H9 (cell line): ENCODE measurements around the gene RPS6KB2. TPM values are rescaled to one million over a fixed set of nuclear protein-coding genes. Genes with fewer than 3 reads are reported as not detected.

Experiments
- DNase-seq: peaks from one replicate; pipeline ENCODE4 v3.0.0-alpha.2; 2017
- H2AFZ ChIP-seq: one replicate; pipeline ENCODE4 v1.6.1; 2013; ENCODE audit warnings: mild to moderate bottlenecking, low read length, control low read depth, moderate library complexity
- H2AK5ac ChIP-seq: 2 replicates; pipeline ENCODE4 v1.6.1; 2013; ENCODE audit warnings: low read length, control low read depth, mixed read lengths; ENCODE audit not compliant: insufficient read length
- H2BK120ac ChIP-seq: one replicate; pipeline ENCODE4 v1.6.1; 2013; ENCODE audit warnings: low read depth, mild to moderate bottlenecking, low read length, control low read depth, inconsistent platforms; ENCODE audit not compliant: poor library complexity, severe bottlenecking
- H2BK12ac ChIP-seq: 2 replicates; pipeline ENCODE4 v1.6.1; 2013; ENCODE audit warnings: low read length, control low read depth, mixed read lengths, low read depth; ENCODE audit not compliant: insufficient read length
- H2BK15ac ChIP-seq: 2 replicates; pipeline ENCODE4 v1.6.1; 2013; ENCODE audit warnings: low read depth, low read length, control low read depth
- H2BK20ac ChIP-seq: one replicate; pipeline ENCODE4 v1.6.1; 2013; ENCODE audit warnings: low read depth, mild to moderate bottlenecking, low read length, control low read depth, inconsistent platforms; ENCODE audit not compliant: poor library complexity, severe bottlenecking
- H2BK5ac ChIP-seq: 2 replicates; pipeline ENCODE4 v1.6.1; 2013; ENCODE audit warnings: low read length, control low read depth, mixed read lengths; ENCODE audit not compliant: insufficient read length
- H3K14ac ChIP-seq: 2 replicates; pipeline ENCODE4 v1.6.1; 2013; ENCODE audit warnings: low read length, control low read depth; ENCODE audit not compliant: insufficient read depth
- H3K18ac ChIP-seq: 2 replicates; pipeline ENCODE4 v1.6.1; 2013; ENCODE audit warnings: low read depth, mild to moderate bottlenecking, mixed read lengths, low read length, control low read depth; ENCODE audit not compliant: insufficient read length
- H3K23ac ChIP-seq: 2 replicates; pipeline ENCODE4 v1.6.1; 2013; ENCODE audit warnings: low read length, control low read depth, mixed read lengths, low read depth; ENCODE audit not compliant: insufficient read length
- H3K23me2 ChIP-seq: 2 replicates; pipeline ENCODE4 v1.6.1; 2013; ENCODE audit warnings: low read depth, mild to moderate bottlenecking, mixed read lengths, low read length, control low read depth; ENCODE audit not compliant: insufficient read length, poor library complexity, severe bottlenecking
- H3K27ac ChIP-seq: 2 replicates; pipeline ENCODE4 v1.5.1; 2013; ENCODE audit warnings: low read length, control low read depth, mixed read lengths, low read depth; ENCODE audit not compliant: insufficient read length
- H3K27me3 ChIP-seq: 2 replicates; pipeline ENCODE4 v1.6.1; 2013; ENCODE audit warnings: low read length, control low read depth, inconsistent platforms; ENCODE audit not compliant: insufficient read depth
- H3K4ac ChIP-seq: 2 replicates; pipeline ENCODE4 v1.6.1; 2013; ENCODE audit warnings: low read depth, mild to moderate bottlenecking, control low read depth, inconsistent platforms, low read length, moderate library complexity
- H3K4me1 ChIP-seq: 2 replicates; pipeline ENCODE4 v1.6.1; 2013; ENCODE audit warnings: low read length, control low read depth, inconsistent platforms; ENCODE audit not compliant: insufficient read depth
- H3K4me2 ChIP-seq: 2 replicates; pipeline ENCODE4 v1.6.1; 2013; ENCODE audit warnings: low read length, control low read depth, mixed read lengths; ENCODE audit not compliant: insufficient read length, insufficient read depth
- H3K56ac ChIP-seq: 2 replicates; pipeline ENCODE4 v1.6.1; 2013; ENCODE audit warnings: low read depth, mild to moderate bottlenecking, mixed read lengths, low read length, control low read depth; ENCODE audit not compliant: insufficient read length
- H3K79me1 ChIP-seq: 2 replicates; pipeline ENCODE4 v1.6.1; 2013; ENCODE audit warnings: low read depth, mild to moderate bottlenecking, moderate library complexity, low read length, control low read depth, inconsistent platforms; ENCODE audit not compliant: insufficient read depth, poor library complexity, severe bottlenecking
- H3K79me2 ChIP-seq: 2 replicates; pipeline ENCODE4 v1.6.1; 2013; ENCODE audit warnings: low read length, control low read depth, inconsistent platforms; ENCODE audit not compliant: insufficient read depth
- H3K9ac ChIP-seq: 2 replicates; pipeline ENCODE4 v1.6.1; 2013; ENCODE audit warnings: low read length, control low read depth, mixed read lengths; ENCODE audit not compliant: insufficient read length; ENCODE audit errors: extremely low read depth
- H3K9me3 ChIP-seq: one replicate; pipeline ENCODE4 v1.6.1; 2013; ENCODE audit warnings: low read depth, low read length, inconsistent platforms; ENCODE audit not compliant: control insufficient read depth
- H3T11ph ChIP-seq: one replicate; pipeline ENCODE4 v1.6.1; 2013; ENCODE audit warnings: mild to moderate bottlenecking, low read length, control low read depth, inconsistent platforms
- H4K20me1 ChIP-seq: one replicate; pipeline ENCODE4 v1.6.1; 2013; ENCODE audit not compliant: control insufficient read depth, insufficient read length, insufficient read depth
- H4K5ac ChIP-seq: 2 replicates; pipeline ENCODE4 v1.6.1; 2013; ENCODE audit warnings: low read depth, mild to moderate bottlenecking, mixed read lengths, low read length, control low read depth; ENCODE audit not compliant: insufficient read length
- H4K8ac ChIP-seq: replicated peaks from 2 replicates; pipeline ENCODE4 v1.6.1; 2013; ENCODE audit warnings: low read length, control low read depth, mixed read lengths, low read depth; ENCODE audit not compliant: insufficient read length
- H4K91ac ChIP-seq: 2 replicates; pipeline ENCODE4 v1.6.1; 2013; ENCODE audit warnings: low read depth, mild to moderate bottlenecking, moderate library complexity, mixed read lengths, low read length, control low read depth; ENCODE audit not compliant: insufficient read length
- H3K27ac Mint-ChIP-seq, 3 experiments: 2 replicates in 2 of 3; 3 replicates in 1 of 3; pipeline ENCODE4 v1.8.0; 2020 to 2021; ENCODE audit warnings: mixed read lengths in 3 of 3, mild to moderate bottlenecking in 1 of 3, moderate library complexity in 1 of 3
- H3K27me3 Mint-ChIP-seq: 2 replicates; pipeline ENCODE4 v1.8.0; 2021; ENCODE audit warnings: low read depth, mild to moderate bottlenecking, moderate library complexity, mixed read lengths
- H3K36me3 Mint-ChIP-seq, 3 experiments: 2 replicates in 2 of 3; 3 replicates in 1 of 3; pipeline ENCODE4 v1.8.0; 2020 to 2021; ENCODE audit warnings: low read depth in 3 of 3, mixed read lengths in 3 of 3; ENCODE audit not compliant: insufficient read depth in 1 of 3
- H3K4me1 Mint-ChIP-seq, 2 experiments: 2 replicates each; pipeline ENCODE4 v1.8.0; 2020; ENCODE audit warnings: mixed read lengths in 2 of 2
- H3K4me3 Mint-ChIP-seq, 2 experiments: 2 replicates in 1 of 2; 3 replicates in 1 of 2; pipeline ENCODE4 v1.8.0; 2020 to 2021; ENCODE audit warnings: mild to moderate bottlenecking in 2 of 2, mixed read lengths in 2 of 2, moderate library complexity in 1 of 2
- H3K9me3 Mint-ChIP-seq, 2 experiments: 2 replicates in 1 of 2; 3 replicates in 1 of 2; pipeline ENCODE4 v1.8.0; 2020; ENCODE audit warnings: mild to moderate bottlenecking in 2 of 2, mixed read lengths in 2 of 2, moderate library complexity in 1 of 2
- CTCF ChIP-seq: fragments of 200-600 bp; sonication (generic); conservative IDR thresholded peaks from 3 replicates; pipeline ENCODE4 v1.8.0; 2021; ENCODE audit warnings: antibody characterized with exemption, mild to moderate bottlenecking
- WGBS: extraction: QIAGEN DNeasy Blood & Tissue Kit; methylation state at CpG from one replicate; pipeline ENCODE4 v1.1.7; 2013; ENCODE audit warnings: missing lambda C conversion rate, low lambda C conversion rate, mixed read lengths; ENCODE audit not compliant: insufficient read length; ENCODE audit errors: extremely low coverage; 5-methylcytosine and 5-hydroxymethylcytosine counted together
- total RNA-seq: library from RNA; stranded (reverse); gene quantifications from 2 replicates; pipeline ENCODE4 v1.2.1, GENCODE V29; 2021

The RPS6KB2 gene
- total RNA-seq, 1 experiment from 2014 or later = 51.7 TPM

GRCh38 chr11:67411785-67412152, 16.5 kb upstream of the RPS6KB2 start:
- Histone ChIP-seq H3K79me2 (no peaks in the 10 kb centered on the region), H2AK5ac (no peak overlapping the region), H3K4ac (no peak overlapping the region), H3K4me1 (no peaks in the 10 kb centered on the region), H3K9me3 (no peaks in the 10 kb centered on the region), H3T11ph (no peak overlapping the region), H3K9ac (no peak overlapping the region), H4K8ac (no peak overlapping the region), H2AFZ (no peak overlapping the region), H3K27me3 (no peaks in the 10 kb centered on the region), H2BK120ac (no peak overlapping the region), H3K4me2 (no peak overlapping the region), H4K5ac (no peak overlapping the region), H3K23ac (no peak overlapping the region), H4K20me1 (no peaks in the 10 kb centered on the region), H2BK20ac (no peak overlapping the region), H3K14ac (no peak overlapping the region), H3K56ac (no peak overlapping the region), H2BK5ac (no peak overlapping the region), H3K18ac (no peak overlapping the region), H3K27ac (no peak overlapping the region), H2BK15ac (no peak overlapping the region), H3K79me1 (no peaks in the 10 kb centered on the region), H3K23me2 (no peaks in the 10 kb centered on the region), H4K91ac (no peak overlapping the region), H2BK12ac (no peak overlapping the region)
- Mint-ChIP-seq H3K4me3 (no peak overlapping the region), H3K4me1 (peaks cover 23 to 38% of the 10 kb centered on the region in 2 experiments), H3K27me3 (peaks cover 50% of the 10 kb centered on the region), H3K27ac (no peak overlapping the region), H3K36me3 (no peaks in the 10 kb centered on the region), H3K9me3 (no peaks in the 10 kb centered on the region; a peak in 1 of 5 replicates)
- no CpG with 5 or more reads among the region's 7 CpGs for WGBS
- no peak for TF ChIP-seq CTCF
- no peak for DNase-seq
